IMR-90 (cell line): ENCODE results near the gene PGGT1B. TPM values are rescaled to one million over a fixed set of nuclear protein-coding genes. Genes with fewer than 3 reads are reported as not detected.

Source experiments
- ATAC-seq: fragments of 200-7000 bp; cut with Tn5 transposase; 2 replicates; pipeline ENCODE4 v1.9.1; 2020; ENCODE audit warnings: low read depth, mild to moderate bottlenecking, moderate library complexity
- BruUV-seq: library from RNA; stranded (reverse); fragments of 400-500 nt; replicated peaks from 2 replicates; lab custom pipeline; 2021; lab: Mats Ljungman, UMichigan
- CTCF ChIA-PET: fragments of 300-600 bp; formaldehyde crosslinking; extraction: SDS; loops from one replicate; lab custom pipeline; 2021; ENCODE audit warnings: antibody characterized with exemption; lab: Yijun Ruan, JAX
- POLR2A ChIA-PET: fragments of 300-600 bp; sonication (Branson Sonifier 250); formaldehyde crosslinking; loops from one replicate; lab custom pipeline; 2022; ENCODE audit warnings: antibody characterized with exemption; ENCODE audit not compliant: unreplicated experiment; lab: Charles Lee
- DNase-seq: peaks from one replicate; pipeline ENCODE4 v3.0.0; 2013
- H2AFZ ChIP-seq: replicated peaks from 2 replicates; pipeline ENCODE3; 2013; ENCODE audit warnings: low read length, mild to moderate bottlenecking; ENCODE audit not compliant: poor library complexity
- H2AK5ac ChIP-seq: 2 replicates; pipeline ENCODE4 v1.6.1; 2013; ENCODE audit warnings: low read depth, low read length, inconsistent platforms
- H2AK9ac ChIP-seq: replicated peaks from 2 replicates; pipeline ENCODE3; 2013; ENCODE audit warnings: mild to moderate bottlenecking, low read depth, low read length, moderate library complexity; ENCODE audit not compliant: poor library complexity
- H2BK120ac ChIP-seq: 2 replicates; pipeline ENCODE4 v1.6.1; 2013; ENCODE audit warnings: low read depth, low read length, inconsistent platforms
- H2BK15ac ChIP-seq: 3 replicates; pipeline ENCODE4 v1.6.1; 2013; ENCODE audit warnings: low read depth, low read length, inconsistent platforms
- H2BK20ac ChIP-seq: 2 replicates; pipeline ENCODE4 v1.6.1; 2013; ENCODE audit warnings: low read depth, mild to moderate bottlenecking, inconsistent platforms, low read length, moderate library complexity
- H2BK5ac ChIP-seq: 2 replicates; pipeline ENCODE4 v1.6.1; 2013; ENCODE audit warnings: mild to moderate bottlenecking, low read depth, low read length, inconsistent platforms; ENCODE audit not compliant: poor library complexity, severe bottlenecking
- H3K14ac ChIP-seq: replicated peaks from 2 replicates; pipeline ENCODE4 v1.6.1; 2013; ENCODE audit warnings: low read depth, low read length, inconsistent platforms
- H3K18ac ChIP-seq: 2 replicates; pipeline ENCODE4 v1.6.1; 2013; ENCODE audit warnings: low read depth, low read length, control low read depth
- H3K23ac ChIP-seq: 2 replicates; pipeline ENCODE4 v1.6.1; 2013; ENCODE audit warnings: low read depth, low read length, inconsistent platforms
- H3K27ac ChIP-seq: 2 replicates; pipeline ENCODE4 v1.5.1; 2013; ENCODE audit warnings: mild to moderate bottlenecking, control low read depth, low read length; ENCODE audit not compliant: insufficient read depth
- H3K27me3 ChIP-seq: 2 replicates; pipeline ENCODE4 v1.6.1; 2013; ENCODE audit warnings: low read length; ENCODE audit not compliant: control insufficient read depth, insufficient read depth
- H3K36me3 ChIP-seq: 2 replicates; pipeline ENCODE4 v1.6.1; 2013; ENCODE audit warnings: low read length, mixed read lengths; ENCODE audit not compliant: control insufficient read depth, insufficient read depth
- H3K4ac ChIP-seq: 2 replicates; pipeline ENCODE4 v1.6.1; 2013; ENCODE audit warnings: low read depth, low read length, inconsistent platforms
- H3K4me1 ChIP-seq: 2 replicates; pipeline ENCODE4 v1.6.1; 2013; ENCODE audit warnings: low read length, mixed read lengths; ENCODE audit not compliant: control insufficient read depth, insufficient read depth
- H3K4me2 ChIP-seq: 2 replicates; pipeline ENCODE4 v1.6.1; 2013; ENCODE audit warnings: low read depth, mild to moderate bottlenecking, control low read depth, low read length, moderate library complexity
- H3K4me3 ChIP-seq: 2 replicates; pipeline ENCODE4 v1.5.1; 2013; ENCODE audit warnings: low read depth, mild to moderate bottlenecking, control low read depth, low read length, moderate library complexity; ENCODE audit not compliant: insufficient read depth
- H3K56ac ChIP-seq: 2 replicates; pipeline ENCODE4 v1.6.1; 2013; ENCODE audit warnings: low read length, inconsistent platforms; ENCODE audit not compliant: insufficient read depth; ENCODE audit errors: extremely low read depth
- H3K79me1 ChIP-seq, 2 experiments: 2 replicates each; pipeline ENCODE4 v1.6.1; 2013; ENCODE audit warnings: low read length in 2 of 2, inconsistent platforms in 1 of 2, low read depth in 1 of 2
- H3K9ac ChIP-seq: 2 replicates; pipeline ENCODE4 v1.6.1; 2013; ENCODE audit warnings: low read depth, low read length, control low read depth
- H3K9me1 ChIP-seq: 2 replicates; pipeline ENCODE4 v1.6.1; 2013; ENCODE audit warnings: low read length, inconsistent platforms; ENCODE audit not compliant: insufficient read depth
- H3K9me3 ChIP-seq: 2 replicates; pipeline ENCODE4 v1.6.1; 2013; ENCODE audit warnings: low read length; ENCODE audit not compliant: control insufficient read depth, insufficient read depth
- H4K20me1 ChIP-seq: 2 replicates; pipeline ENCODE4 v1.6.1; 2013; ENCODE audit warnings: low read length, inconsistent platforms; ENCODE audit not compliant: insufficient read depth
- H4K5ac ChIP-seq: 2 replicates; pipeline ENCODE4 v1.6.1; 2013; ENCODE audit warnings: mild to moderate bottlenecking, low read depth, low read length, control low read depth
- H4K8ac ChIP-seq, 2 experiments: 2 replicates each; pipeline ENCODE4 v1.6.1; 2013; ENCODE audit warnings: low read depth in 2 of 2, low read length in 2 of 2, control low read depth in 1 of 2, inconsistent platforms in 1 of 2
- H4K91ac ChIP-seq: 2 replicates; pipeline ENCODE4 v1.6.1; 2013; ENCODE audit warnings: low read depth, low read length, inconsistent platforms; ENCODE audit not compliant: insufficient read depth
- BHLHE40 ChIP-seq: fragments of 150-350 bp; IDR thresholded peaks from 2 replicates; pipeline ENCODE4 v1.6.1; 2016; ENCODE audit warnings: mild to moderate bottlenecking, low read depth, low read length
- CEBPB ChIP-seq: IDR thresholded peaks from 2 replicates; pipeline ENCODE4 v1.6.1; 2012; ENCODE audit warnings: low read depth, low read length, improper control_type of control experiment
- CTCF ChIP-seq: conservative IDR thresholded peaks from 2 replicates; pipeline ENCODE4 v1.5.1; 2012; ENCODE audit warnings: mild to moderate bottlenecking, low read depth, low read length, improper control_type of control experiment
- ELK1 ChIP-seq: fragments of 150-350 bp; IDR thresholded peaks from 2 replicates; pipeline ENCODE4 v1.6.1; 2016; ENCODE audit warnings: low read depth, mild to moderate bottlenecking, low read length, moderate library complexity, borderline replicate concordance
- FOS ChIP-seq: fragments of 150-350 bp; IDR thresholded peaks from 2 replicates; pipeline ENCODE4 v1.6.1; 2016; ENCODE audit warnings: low read depth, low read length
- MAFK ChIP-seq: IDR thresholded peaks from 2 replicates; pipeline ENCODE4 v1.6.1; 2012; ENCODE audit warnings: low read depth, low read length, improper control_type of control experiment
- MAZ ChIP-seq: IDR thresholded peaks from 2 replicates; pipeline ENCODE4 v1.6.1; 2012; ENCODE audit warnings: low read depth, mild to moderate bottlenecking, low read length, improper control_type of control experiment, moderate library complexity, borderline replicate concordance
- MXI1 ChIP-seq: IDR thresholded peaks from 2 replicates; pipeline ENCODE4 v1.6.1; 2012; ENCODE audit warnings: low read depth, mild to moderate bottlenecking, low read length, moderate library complexity, borderline replicate concordance
- NFE2L2 ChIP-seq: fragments of 150-350 bp; IDR thresholded peaks from 2 replicates; pipeline ENCODE4 v1.6.1; 2016; ENCODE audit warnings: low read depth, mild to moderate bottlenecking, low read length
- POLR2A ChIP-seq: IDR thresholded peaks from 2 replicates; pipeline ENCODE4 v1.6.1; 2012; ENCODE audit warnings: mild to moderate bottlenecking, low read depth, low read length
- RAD21 ChIP-seq: IDR thresholded peaks from 2 replicates; pipeline ENCODE4 v1.6.1; 2012; ENCODE audit warnings: low read length, improper control_type of control experiment
- RCOR1 ChIP-seq: IDR thresholded peaks from 2 replicates; pipeline ENCODE4 v1.6.1; 2012; ENCODE audit warnings: mild to moderate bottlenecking, low read length, improper control_type of control experiment; ENCODE audit not compliant: insufficient replicate concordance
- RFX5 ChIP-seq: IDR thresholded peaks from 2 replicates; pipeline ENCODE4 v1.8.0; 2012; ENCODE audit warnings: low read depth, mild to moderate bottlenecking, low read length, moderate library complexity
- SMC3 ChIP-seq: fragments of 150-350 bp; IDR thresholded peaks from 2 replicates; pipeline ENCODE4 v1.6.1; 2016; ENCODE audit warnings: low read depth, mild to moderate bottlenecking, antibody characterized with exemption, low read length, moderate library complexity
- USF2 ChIP-seq: fragments of 150-350 bp; IDR thresholded peaks from 2 replicates; pipeline ENCODE4 v1.6.1; 2017; ENCODE audit warnings: mild to moderate bottlenecking, antibody characterized with exemption, low read length, low read depth
- WGBS, 2 experiments: methylation state at CpG; one replicate each; pipeline versions ENCODE4 v1.1.5 to v1.1.7; 2013; ENCODE audit warnings: missing lambda C conversion rate in 2 of 2; ENCODE audit not compliant: insufficient read length in 1 of 2; ENCODE audit errors: extremely low coverage in 2 of 2; 5-methylcytosine and 5-hydroxymethylcytosine counted together
- dilution Hi-C: fragments of 300-500 bp; cut with HindIII; formaldehyde crosslinking; loops from one replicate; pipeline ENCODE4 v1.14.3; 2018; ENCODE audit warnings: low sequenced_read_pairs; ENCODE audit not compliant: unreplicated experiment
- in situ Hi-C: fragments of 300-500 bp; cut with MboI; formaldehyde crosslinking; loops from 3 replicates; pipeline ENCODE4 v1.14.3; 2019; ENCODE audit warnings: low sequenced_read_pairs, inconsistent platforms, mixed read lengths
- intact Hi-C: fragments of 100-400 bp; cut with micrococcal nuclease; formaldehyde crosslinking; loops from 2 replicates; pipeline ENCODE4 v1.10.0; 2022
- polyA plus RNA-seq, 3 experiments: library from polyadenylated mRNA; depleted of rRNA; stranded (reverse); fragments of >200 nt; gene quantifications; 2 replicates each; pipeline ENCODE4 v1.2.3, GENCODE V29; 2012; ENCODE audit warnings: low replicate concordance in 1 of 3
- total RNA-seq: library from RNA; depleted of rRNA; stranded (reverse); fragments of >200 nt; gene quantifications from 2 replicates; pipeline ENCODE4 v1.2.3, GENCODE V29; 2012

PGGT1B gene
- total and polyA plus RNA-seq, 2 of the 4 experiments (the other 2 are of a cell fraction) = 2.1 to 19.2 TPM

- no peak overlapping the region for H3K4ac ChIP-seq
- H3K9ac ChIP-seq = no peak overlapping the region
- in situ Hi-C loops = loop anchor here (25.0 kb wide), 1 partner anchor 540 kb away; the partner anchor contains the start of genes AP3S1 and ATG12
- ATAC-seq (no peak; the same call in 1 of the 2 replicates), DNase-seq (no peak)
- CTCF ChIA-PET = no interaction called here
- no peak overlapping the region for H2BK5ac ChIP-seq
- H2BK120ac ChIP-seq = no peak overlapping the region
- H4K20me1 ChIP-seq = no peaks in the 10 kb centered on the region
- H3K18ac ChIP-seq = no peak overlapping the region
- TF ChIP-seq ELK1 (no peak), MXI1 (no peak), RFX5 (no peak), SMC3 (no peak), POLR2A (no peak), CEBPB (no peak), MAZ (no peak), FOS (no peak), RAD21 (no peak), NFE2L2 (no peak), BHLHE40 (no peak), USF2 (no peak), CTCF (no peak), RCOR1 (no peak), MAFK (no peak)
- H3K14ac ChIP-seq = no peak overlapping the region
- dilution Hi-C loops = no loop called here
- intact Hi-C loops = loop anchor here (5.0 kb wide), 2 partner anchors 35 to 545 kb away; partner anchors contain the start of genes AP3S1, ATG12 and PGGT1B
- H4K91ac ChIP-seq = no peak overlapping the region
- no peaks in the 10 kb centered on the region for H3K4me1 ChIP-seq
- POLR2A ChIA-PET = interaction anchor here (0.7 kb wide), 1 partner anchor 225 kb away, joined by 3 read pairs; no protein-coding TSS in a partner anchor
- no peak overlapping the region for H2BK20ac ChIP-seq
- H3K27me3 ChIP-seq = no peaks in the 10 kb centered on the region; the same call in 1 of the 2 replicates
- H2AK9ac ChIP-seq = no peak overlapping the region
- H4K5ac ChIP-seq = no peak overlapping the region
- no peak overlapping the region for H2AFZ ChIP-seq
- WGBS, 2 experiments = 83% methylated on average over 1 of the region's 5 CpGs; no CpG with 5 or more reads in 1 of the 2 experiments
- no peak overlapping the region for H4K8ac ChIP-seq
- H2BK15ac ChIP-seq = no peak overlapping the region
- H3K9me3 ChIP-seq = peaks cover under 1% of the 10 kb centered on the region; the same call in 1 of the 2 replicates
- no peaks in the 10 kb centered on the region for H3K9me1 ChIP-seq
- BruUV-seq = no TSS peak
- H3K27ac ChIP-seq = no peak overlapping the region
- H3K79me1 ChIP-seq = peaks cover 22 to 33% of the 10 kb centered on the region in 2 experiments
- H3K56ac ChIP-seq = no peak overlapping the region
- no peak overlapping the region for H2AK5ac ChIP-seq
- H3K4me2 ChIP-seq = peak overlapping the region; percentile 78
- peak overlapping the region; percentile 42 for H3K4me3 ChIP-seq
- no peaks in the 10 kb centered on the region for H3K36me3 ChIP-seq
- no peak overlapping the region for H3K23ac ChIP-seq
Observed at GRCh38 chr5:115297031-115297430, 34.4 kb upstream of the PGGT1B start.
